Endometrial microvascular endothelial cells (primary cell): ENCODE data around the gene ZNF316. TPM values are rescaled to one million over a fixed set of nuclear protein-coding genes. Genes with fewer than 3 reads are reported as not detected.

Experiments used
- in situ Hi-C: cut with HindIII; loops from 2 replicates; pipeline ENCODE4 v1.10.0; 2017; ENCODE audit warnings: low sequenced_read_pairs, low pct_unique_long_range_greater_than_20kb; ENCODE audit errors: inconsistent ontology term
- total RNA-seq: library from RNA; depleted of rRNA; stranded (reverse); fragments of >200 nt; gene quantifications from one replicate; pipeline ENCODE4 v1.2.3, GENCODE V29; 2015; ENCODE audit errors: inconsistent ontology term

The ZNF316 gene
- 7.4 TPM for total RNA-seq

DNA sequence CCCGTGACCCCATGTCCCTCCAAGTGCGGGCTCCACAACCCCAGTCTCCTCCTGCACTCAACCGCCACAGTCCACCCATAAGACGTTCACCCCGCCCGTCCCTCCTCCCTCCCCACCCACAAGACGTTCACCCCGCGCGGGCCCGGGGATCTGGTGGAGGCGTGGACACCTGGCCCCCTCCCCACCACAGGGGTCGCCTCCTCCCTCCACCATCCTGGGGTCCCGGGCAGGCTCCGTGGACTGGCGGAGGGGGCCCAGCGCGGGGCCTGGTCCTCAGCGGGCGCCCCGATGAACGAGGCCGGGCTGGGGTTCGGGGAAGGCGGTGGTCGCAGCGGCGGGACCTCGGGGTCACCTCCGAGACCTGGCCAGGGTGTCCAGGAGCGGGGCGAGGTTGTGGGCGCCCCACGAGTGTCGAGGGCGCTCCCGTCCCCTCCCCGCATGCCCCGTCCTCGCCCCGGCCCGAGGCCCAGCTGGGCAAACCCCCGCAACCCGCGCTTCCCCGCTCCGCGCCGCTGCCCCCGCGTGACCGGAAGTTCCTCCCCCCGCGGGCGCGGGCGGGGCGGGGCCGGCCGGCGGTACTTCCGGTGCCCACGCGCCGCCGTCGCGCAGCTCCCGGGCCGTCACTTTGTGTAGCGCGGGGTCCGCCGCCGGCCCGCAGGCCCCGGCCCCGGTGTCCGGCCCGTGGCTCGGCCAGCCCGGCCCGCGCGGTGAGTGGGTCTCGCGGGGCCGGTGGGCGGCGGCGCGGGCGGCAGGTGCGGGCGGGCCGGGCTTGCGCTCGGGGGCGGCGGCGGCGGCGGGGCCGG is at the start of gene ZNF316:
Gene ZNF316, plus strand, starts transcription at position 578 of the 803 bp plus-strand sequence. CDS start 5,092 bp downstream, outside the sequence.
- in situ Hi-C loops = no loop called here

DNA sequence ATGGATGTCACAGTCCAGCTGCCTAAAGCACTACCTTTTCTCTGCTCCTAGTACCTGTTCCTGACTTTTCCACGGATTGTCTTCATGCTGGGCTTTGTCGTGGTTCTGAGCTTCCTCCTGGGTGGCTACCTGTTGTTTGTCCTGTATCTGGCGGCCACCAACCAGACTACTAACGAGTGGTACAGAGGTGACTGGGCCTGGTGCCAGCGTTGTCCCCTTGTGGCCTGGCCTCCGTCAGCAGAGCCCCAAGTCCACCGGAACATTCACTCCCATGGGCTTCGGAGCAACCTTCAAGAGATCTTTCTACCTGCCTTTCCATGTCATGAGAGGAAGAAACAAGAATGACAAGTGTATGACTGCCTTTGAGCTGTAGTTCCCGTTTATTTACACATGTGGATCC is 48.6 kb upstream of the ZNF316 start:
- in situ Hi-C loops = no loop called here

- in situ Hi-C loops = no loop called here
Measured at GRCh38 chr7:6589151-6589828, 47.8 kb upstream of the ZNF316 start.

GRCh38 chr7:6589829-6590644 is 47.1 kb upstream of the ZNF316 start, which contains the start of gene INTS15:
Gene INTS15 (plus strand): TSS chr7:6590021. CDS start chr7:6590284, 263 bp downstream.
- in situ Hi-C loops = no loop called here

GRCh38 chr7:6590645-6591110 is 46.4 kb upstream of the ZNF316 start:
- in situ Hi-C loops = no loop called here

DNA sequence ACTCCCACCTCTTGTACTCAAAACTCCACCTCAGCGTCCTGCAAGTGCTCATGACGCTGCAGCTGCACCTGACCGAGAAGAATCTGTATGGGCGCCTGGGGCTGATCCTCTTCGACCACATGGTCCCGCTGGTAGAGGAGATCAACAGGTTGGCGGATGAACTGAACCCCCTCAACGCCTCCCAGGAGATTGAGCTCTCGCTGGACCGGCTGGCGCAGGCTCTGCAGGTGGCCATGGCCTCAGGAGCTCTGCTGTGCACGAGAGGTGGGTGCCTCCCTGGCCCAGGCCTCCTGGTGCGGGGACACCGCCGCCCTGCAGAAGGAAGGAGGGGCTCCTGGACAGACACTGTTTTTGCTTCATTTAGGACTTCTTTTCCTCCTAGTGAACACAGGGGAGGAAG is 37.0 kb upstream of the ZNF316 start:
- in situ Hi-C loops = no loop called here

GRCh38 chr7:6604458-6604857 is 32.7 kb upstream of the ZNF316 start:
- in situ Hi-C loops = no loop called here

- in situ Hi-C loops = no loop called here
Measured at GRCh38 chr7:6606866-6607583, 30.1 kb upstream of the ZNF316 start.

- in situ Hi-C loops = no loop called here
Measured at GRCh38 chr7:6607651-6608051, 29.5 kb upstream of the ZNF316 start.

- in situ Hi-C loops = no loop called here
Measured at GRCh38 chr7:6608081-6608480, 29.0 kb upstream of the ZNF316 start.

- in situ Hi-C loops = no loop called here
Measured at GRCh38 chr7:6608794-6609193, 28.3 kb upstream of the ZNF316 start.

DNA sequence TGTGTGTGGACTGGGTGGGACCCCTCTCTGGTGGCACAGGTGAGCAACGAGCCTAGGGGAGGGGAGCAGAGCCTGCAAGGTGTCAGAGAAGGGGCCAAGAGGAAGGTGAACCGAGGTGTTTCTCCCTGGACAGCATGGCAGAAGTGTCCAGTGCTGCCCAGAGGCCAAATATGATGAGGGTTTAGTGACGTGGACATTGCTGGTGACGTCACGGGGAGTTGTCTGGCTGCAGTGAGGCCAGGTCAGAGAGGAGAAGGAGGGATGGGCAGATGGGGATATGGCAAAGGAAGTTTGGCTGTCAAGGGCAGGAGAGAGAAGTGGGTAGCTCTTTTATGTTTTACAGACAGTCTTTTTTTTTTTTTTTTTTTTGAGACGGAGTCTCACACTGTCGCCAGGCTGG is 24.3 kb upstream of the ZNF316 start:
- in situ Hi-C loops = no loop called here

- in situ Hi-C loops = no loop called here
Measured at GRCh38 chr7:6613706-6614105, 23.4 kb upstream of the ZNF316 start.

- in situ Hi-C loops = no loop called here
Measured at GRCh38 chr7:6614953-6615722, 22.0 kb upstream of the ZNF316 start, which contains the start of gene ZNF853. Gene ZNF853 (plus strand): TSS chr7:6615610. CDS start chr7:6616175, 565 bp downstream.

- in situ Hi-C loops = no loop called here
Measured at GRCh38 chr7:6615723-6616555, 21.2 kb upstream of the ZNF316 start.

DNA sequence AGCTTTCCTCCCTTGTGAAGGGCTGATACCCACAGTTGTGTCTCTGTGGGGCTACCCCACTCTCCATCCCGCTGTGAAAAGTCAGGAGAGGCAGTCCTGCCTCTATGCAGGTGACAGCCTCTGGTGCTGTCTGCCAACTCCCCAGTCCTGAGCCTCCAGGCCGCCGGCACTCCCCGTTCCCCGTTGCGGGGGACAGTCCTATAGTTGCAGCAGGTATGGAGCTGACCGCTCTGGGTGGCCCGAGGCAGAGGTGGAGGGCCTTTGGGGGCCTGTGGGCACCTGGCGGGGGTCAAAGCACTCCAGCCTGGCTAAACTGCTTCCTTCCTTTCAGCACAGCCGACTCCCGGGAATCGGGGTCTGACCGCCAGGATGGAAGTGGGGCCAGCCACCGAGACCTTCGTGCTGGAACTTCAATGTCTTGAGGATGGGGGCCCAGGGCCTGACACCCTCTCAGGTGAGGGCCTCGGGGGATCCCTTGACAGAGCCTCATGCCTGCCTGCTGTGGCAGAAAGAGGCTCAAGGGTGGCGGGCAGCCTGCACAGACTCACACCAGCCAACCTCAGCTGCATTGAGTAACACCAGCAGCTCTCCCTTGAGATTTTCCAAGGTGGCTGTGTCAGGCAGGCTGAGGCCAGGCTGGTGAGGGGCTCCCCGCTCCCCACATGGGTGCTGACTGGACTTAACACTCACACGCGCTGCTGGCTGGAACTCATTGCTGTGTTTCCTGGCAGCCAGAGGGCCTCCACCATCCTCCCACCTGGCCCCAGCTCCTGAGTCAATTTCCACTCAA is 20.1 kb upstream of the ZNF316 start:
- in situ Hi-C loops = no loop called here
